ENCODE measurements around the gene TMEM52B.
"Not testable (repeated sequence)": the region's sequence is repeated elsewhere in the genome, so short reads cannot be mapped to it uniquely, and the experiment has no call there.

Gene TMEM52B

GRCh38 chr12:10171973-10172728, 6.7 kb upstream of the TMEM52B start, which contains the start of gene OLR1:
Gene OLR1 (minus strand): TSS chr12:10172132. CDS start chr12:10172077, 55 bp downstream.
- no peak for DNase-seq

- no peak for DNase-seq
These were observed 3.7 kb upstream of the TMEM52B start for GRCh38 chr12:10174986-10175614.

GRCh38 chr12:10175846-10176636, 2.8 kb upstream of the TMEM52B start:
- no peak for DNase-seq

GRCh38 chr12:10179776-10180181, 947 bp downstream of the TMEM52B start:
- DNase-seq: no peak

GRCh38 chr12:10182354-10183049, 3.7 kb downstream of the TMEM52B start:
- no peak for DNase-seq

- no peak for DNase-seq
These were observed 5.5 kb downstream of the TMEM52B start for GRCh38 chr12:10184261-10184843.

- no peak for DNase-seq
These were observed 7.5 kb downstream of the TMEM52B start for GRCh38 chr12:10186299-10186698.

GRCh38 chr12:10186958-10187357, 8.1 kb downstream of the TMEM52B start:
- DNase-seq: not testable (repeated sequence)

GRCh38 chr12:10189653-10190052, 10.8 kb downstream of the TMEM52B start:
- no peak for DNase-seq

GRCh38 chr12:10190558-10191388, 11.9 kb downstream of the TMEM52B start:
- DNase-seq: peak; percentile 5

GRCh38 chr12:10191865-10192264, 13.0 kb downstream of the TMEM52B start:
- no peak for DNase-seq

GRCh38 chr12:10194160-10194670, 15.4 kb downstream of the TMEM52B start:
- no peak for DNase-seq

- DNase-seq: no peak
These were observed 17.4 kb downstream of the TMEM52B start for GRCh38 chr12:10196210-10196609.

GRCh38 chr12:10197879-10198278, 19.0 kb downstream of the TMEM52B start:
- DNase-seq: no peak

GRCh38 chr12:10204495-10204894, 25.7 kb downstream of the TMEM52B start:
- not testable (repeated sequence) for DNase-seq

- no peak for DNase-seq
These were observed 26.5 kb downstream of the TMEM52B start for GRCh38 chr12:10205220-10205807.

- no peak for DNase-seq
These were observed 28.3 kb downstream of the TMEM52B start for GRCh38 chr12:10207136-10207535.

- DNase-seq: no peak
These were observed 31.4 kb downstream of the TMEM52B start for GRCh38 chr12:10210225-10210624.

- DNase-seq: no peak
These were observed 32.5 kb downstream of the TMEM52B start for GRCh38 chr12:10211101-10211939.
